ENCODE results near the gene SLC2A3.
"Not testable (repeated sequence)": the region's sequence is repeated elsewhere in the genome, so short reads cannot be mapped to it uniquely, and the experiment has no call there.

Gene SLC2A3

GRCh38 chr12:7935590-7936581, at the start of gene SLC2A3:
TSS of gene SLC2A3 (minus strand) at chr12:7936187. CDS start at chr12:7936034, 153 bp downstream.
- peak; percentile 54 for DNase-seq

GRCh38 chr12:7984900-7985299, 48.9 kb upstream of the SLC2A3 start:
- no peak for DNase-seq

GRCh38 chr12:7983460-7983859, 47.5 kb upstream of the SLC2A3 start:
- DNase-seq = not testable (repeated sequence)

GRCh38 chr12:7983019-7983418, 47.0 kb upstream of the SLC2A3 start:
- DNase-seq = not testable (repeated sequence)

- not testable (repeated sequence) for DNase-seq
These were observed 46.3 kb upstream of the SLC2A3 start for GRCh38 chr12:7982332-7982735.

- DNase-seq = no peak
These were observed 45.5 kb upstream of the SLC2A3 start for GRCh38 chr12:7981446-7981845.

GRCh38 chr12:7977351-7978124, 41.6 kb upstream of the SLC2A3 start:
- DNase-seq = not testable (repeated sequence)

- DNase-seq = no peak
These were observed 37.5 kb upstream of the SLC2A3 start for GRCh38 chr12:7973457-7973825.

- DNase-seq = no peak
These were observed 36.9 kb upstream of the SLC2A3 start for GRCh38 chr12:7972734-7973456.

- not testable (repeated sequence) for DNase-seq
These were observed 36.3 kb upstream of the SLC2A3 start for GRCh38 chr12:7972269-7972668.

GRCh38 chr12:7971765-7972164, 35.8 kb upstream of the SLC2A3 start:
- DNase-seq = not testable (repeated sequence)

- DNase-seq = peak; percentile 55
These were observed 34.7 kb upstream of the SLC2A3 start for GRCh38 chr12:7970475-7971252.

GRCh38 chr12:7966563-7966962, 30.6 kb upstream of the SLC2A3 start:
- no peak for DNase-seq

GRCh38 chr12:7964669-7965068, 28.7 kb upstream of the SLC2A3 start:
- DNase-seq = not testable (repeated sequence)

- no peak for DNase-seq
These were observed 25.6 kb upstream of the SLC2A3 start for GRCh38 chr12:7961395-7962178.

- DNase-seq = no peak
These were observed 23.7 kb upstream of the SLC2A3 start for GRCh38 chr12:7959701-7960121.

- DNase-seq = no peak
These were observed 23.3 kb upstream of the SLC2A3 start for GRCh38 chr12:7959278-7959677.

GRCh38 chr12:7954877-7955276, 18.9 kb upstream of the SLC2A3 start:
- DNase-seq = not testable (repeated sequence)

GRCh38 chr12:7954418-7954817, 18.4 kb upstream of the SLC2A3 start:
- DNase-seq = not testable (repeated sequence)

- not testable (repeated sequence) for DNase-seq
These were observed 17.9 kb upstream of the SLC2A3 start for GRCh38 chr12:7953912-7954311.

- DNase-seq = no peak
These were observed 15.7 kb upstream of the SLC2A3 start for GRCh38 chr12:7951671-7952070.

Measured in midbrain (tissue), 1 donor.